Endodermal cell (in vitro differentiated cells): ENCODE data around the gene GARIN5B. TPM values are rescaled to one million over a fixed set of nuclear protein-coding genes. Genes with fewer than 3 reads are reported as not detected.

ENCODE experiments used
- DNase-seq: peaks from one replicate; pipeline ENCODE4 v3.0.0-alpha.2; 2017
- H3K27ac ChIP-seq: 2 replicates; pipeline ENCODE4 v1.5.1; 2013; ENCODE audit warnings: mild to moderate bottlenecking, low read depth, low read length, moderate library complexity
- H3K27me3 ChIP-seq: 2 replicates; pipeline ENCODE4 v1.6.1; 2013; ENCODE audit warnings: mild to moderate bottlenecking, low read length, moderate library complexity; ENCODE audit not compliant: insufficient read depth, control insufficient read depth, poor library complexity, severe bottlenecking
- H3K36me3 ChIP-seq: 2 replicates; pipeline ENCODE4 v1.7.0; 2013; ENCODE audit warnings: mild to moderate bottlenecking, low read length, moderate library complexity; ENCODE audit not compliant: control insufficient read depth, insufficient read depth
- H3K4me1 ChIP-seq: one replicate; pipeline ENCODE4 v1.7.0; 2013; ENCODE audit warnings: low read length; ENCODE audit not compliant: control insufficient read depth, insufficient read depth
- H3K4me3 ChIP-seq: 2 replicates; pipeline ENCODE4 v1.5.1; 2013; ENCODE audit warnings: mild to moderate bottlenecking, low read length, moderate library complexity
- H3K9ac ChIP-seq: 2 replicates; pipeline ENCODE4 v1.6.1; 2013; ENCODE audit warnings: mild to moderate bottlenecking, low read length, moderate library complexity; ENCODE audit not compliant: poor library complexity, severe bottlenecking; ENCODE audit errors: extremely low read depth
- H3K9me3 ChIP-seq: 2 replicates; pipeline ENCODE4 v1.6.1; 2013; ENCODE audit warnings: mild to moderate bottlenecking, low read length, moderate library complexity; ENCODE audit not compliant: control insufficient read depth
- H3K27ac Mint-ChIP-seq: 2 replicates; pipeline ENCODE4 v1.8.0; 2020; ENCODE audit warnings: mixed read lengths
- H3K27me3 Mint-ChIP-seq: 2 replicates; pipeline ENCODE4 v1.8.0; 2021; ENCODE audit warnings: mild to moderate bottlenecking, mixed read lengths; ENCODE audit not compliant: insufficient read depth
- H3K36me3 Mint-ChIP-seq: 2 replicates; pipeline ENCODE4 v1.8.0; 2020; ENCODE audit warnings: low read depth, mixed read lengths
- H3K4me1 Mint-ChIP-seq: 2 replicates; pipeline ENCODE4 v1.8.0; 2020; ENCODE audit warnings: mixed read lengths
- H3K4me3 Mint-ChIP-seq: 2 replicates; pipeline ENCODE4 v1.8.0; 2020; ENCODE audit warnings: mild to moderate bottlenecking, moderate library complexity, mixed read lengths
- H3K9me3 Mint-ChIP-seq: 2 replicates; pipeline ENCODE4 v1.8.0; 2020; ENCODE audit warnings: mild to moderate bottlenecking, mixed read lengths
- WGBS, 2 experiments: methylation state at CpG; one replicate each; pipeline versions ENCODE4 v1.1.5 to v1.1.7; 2013; ENCODE audit warnings: missing lambda C conversion rate in 2 of 2, mixed read lengths in 1 of 2; ENCODE audit not compliant: insufficient coverage in 1 of 2, insufficient read length in 1 of 2; 5-methylcytosine and 5-hydroxymethylcytosine counted together
- total RNA-seq, 2 donors: library from RNA; stranded (reverse); fragmentation: NEBNext Ultra II Directional in 1 of 2; extraction: Animal tissue kit (Norgen Biotek cat#: 25700) in 1 of 2; gene quantifications; 2 replicates in 1 of 2; 3 replicates in 1 of 2; pipeline ENCODE4 v1.2.1, GENCODE V29; 2021
- TF ChIP-seq, protein P1 (sequence below): fragments of 200-600 bp; sonication (generic); conservative IDR thresholded peaks from 2 replicates; pipeline ENCODE4 v1.5.0; 2021; ENCODE audit warnings: antibody characterized with exemption, mild to moderate bottlenecking

Gene GARIN5B
- total RNA-seq, 2 donors from 2014 or later = 0.09 to 0.11 TPM

DNA sequence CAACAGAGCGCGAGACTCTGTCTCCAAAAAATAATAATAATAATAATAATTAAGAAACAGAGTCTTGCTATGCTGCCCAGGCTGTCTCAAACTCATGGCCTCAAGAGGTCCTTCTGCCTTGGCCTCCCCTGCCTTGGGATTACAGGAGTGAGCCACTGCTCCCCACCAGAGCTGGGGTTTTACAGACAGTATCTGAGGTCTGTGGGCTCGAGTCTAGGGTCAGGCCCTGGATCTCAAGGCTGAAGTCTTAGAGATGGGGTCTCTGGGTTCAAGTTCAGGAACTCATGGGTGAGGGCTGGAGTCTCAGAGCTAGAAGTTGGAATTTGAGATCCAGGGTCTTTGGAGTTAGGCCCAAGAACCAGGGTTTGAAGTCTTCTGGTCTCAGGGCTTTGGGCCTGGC is 3.7 kb upstream of the GARIN5B start:
- Mint-ChIP-seq H3K27me3 (peaks cover 54% of the 10 kb centered on the region), H3K4me3 (no peak overlapping the region), H3K36me3 (no peaks in the 10 kb centered on the region), H3K27ac (no peak overlapping the region), H3K4me1 (no peaks in the 10 kb centered on the region), H3K9me3 (no peaks in the 10 kb centered on the region)
- no peak overlapping the region for H3K4me3 ChIP-seq
- DNase-seq = no peak
- peaks cover 37% of the 10 kb centered on the region for H3K27me3 ChIP-seq
- TF ChIP-seq, protein P1, sequence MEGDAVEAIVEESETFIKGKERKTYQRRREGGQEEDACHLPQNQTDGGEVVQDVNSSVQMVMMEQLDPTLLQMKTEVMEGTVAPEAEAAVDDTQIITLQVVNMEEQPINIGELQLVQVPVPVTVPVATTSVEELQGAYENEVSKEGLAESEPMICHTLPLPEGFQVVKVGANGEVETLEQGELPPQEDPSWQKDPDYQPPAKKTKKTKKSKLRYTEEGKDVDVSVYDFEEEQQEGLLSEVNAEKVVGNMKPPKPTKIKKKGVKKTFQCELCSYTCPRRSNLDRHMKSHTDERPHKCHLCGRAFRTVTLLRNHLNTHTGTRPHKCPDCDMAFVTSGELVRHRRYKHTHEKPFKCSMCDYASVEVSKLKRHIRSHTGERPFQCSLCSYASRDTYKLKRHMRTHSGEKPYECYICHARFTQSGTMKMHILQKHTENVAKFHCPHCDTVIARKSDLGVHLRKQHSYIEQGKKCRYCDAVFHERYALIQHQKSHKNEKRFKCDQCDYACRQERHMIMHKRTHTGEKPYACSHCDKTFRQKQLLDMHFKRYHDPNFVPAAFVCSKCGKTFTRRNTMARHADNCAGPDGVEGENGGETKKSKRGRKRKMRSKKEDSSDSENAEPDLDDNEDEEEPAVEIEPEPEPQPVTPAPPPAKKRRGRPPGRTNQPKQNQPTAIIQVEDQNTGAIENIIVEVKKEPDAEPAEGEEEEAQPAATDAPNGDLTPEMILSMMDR = no peak
- no peak overlapping the region for H3K27ac ChIP-seq
- H3K9me3 ChIP-seq = no peaks in the 10 kb centered on the region
- H3K9ac ChIP-seq = no peak overlapping the region
- no peaks in the 10 kb centered on the region for H3K4me1 ChIP-seq
- H3K36me3 ChIP-seq = no peaks in the 10 kb centered on the region
- 91% methylated on average over 1 of the region's 3 CpGs; no CpG with 5 or more reads in 1 of the 2 experiments for WGBS, 2 experiments

- Histone ChIP-seq H3K9ac (no peak overlapping the region), H3K4me3 (no peak overlapping the region), H3K27ac (no peak overlapping the region), H3K36me3 (no peaks in the 10 kb centered on the region), H3K9me3 (no peaks in the 10 kb centered on the region), H3K4me1 (no peaks in the 10 kb centered on the region), H3K27me3 (peaks cover 29% of the 10 kb centered on the region)
- TF ChIP-seq, protein P1 = no peak
- Mint-ChIP-seq H3K27me3 (peaks cover 45% of the 10 kb centered on the region), H3K4me1 (no peaks in the 10 kb centered on the region), H3K9me3 (no peaks in the 10 kb centered on the region), H3K36me3 (no peaks in the 10 kb centered on the region), H3K4me3 (no peak overlapping the region), H3K27ac (no peak overlapping the region)
- 89 to 94% methylated on average over 8 to 19 of the region's 19 CpGs for WGBS, 2 experiments
- no peak for DNase-seq
These were observed 2.9 kb upstream of the GARIN5B start for GRCh38 chr19:55365964-55366363.

- peaks cover 39% of the 10 kb centered on the region for H3K27me3 Mint-ChIP-seq
These were observed 2.2 kb upstream of the GARIN5B start for GRCh38 chr19:55365245-55365644.

More at GRCh38 chr19:55365245-55365644, 2.2 kb upstream of the GARIN5B start:
- no peaks in the 10 kb centered on the region for H3K36me3 ChIP-seq
- H3K4me1 Mint-ChIP-seq = no peaks in the 10 kb centered on the region
- 79 to 82% methylated on average over 7 to 8 of the region's 8 CpGs for WGBS, 2 experiments
- peaks cover 23% of the 10 kb centered on the region for H3K27me3 ChIP-seq
- no peaks in the 10 kb centered on the region for H3K9me3 ChIP-seq
- no peak overlapping the region for H3K4me3 Mint-ChIP-seq
- DNase-seq = no peak
- no peak overlapping the region for H3K27ac ChIP-seq
- no peaks in the 10 kb centered on the region for H3K9me3 Mint-ChIP-seq
- H3K36me3 Mint-ChIP-seq = no peaks in the 10 kb centered on the region
- H3K27ac Mint-ChIP-seq = no peak overlapping the region
- H3K4me1 ChIP-seq = no peaks in the 10 kb centered on the region
- H3K9ac ChIP-seq = no peak overlapping the region
- TF ChIP-seq, protein P1 = no peak
- H3K4me3 ChIP-seq = no peak overlapping the region
